Inflammatory macrophage (primary cell): ENCODE data around the gene SASS6.

Experiments
- DNase-seq, 2 donors: peaks; one replicate each; pipeline ENCODE4 v3.0.0-alpha.2; 2020 to 2022
- total RNA-seq, 18 experiments: gene quantifications; one replicate each; lab custom pipeline; 2026; ENCODE audit warnings: mixed read lengths in 6 of 18, inconsistent platforms in 2 of 18; lab: John Stamatoyannopoulos, UW

SASS6 gene, protein sequence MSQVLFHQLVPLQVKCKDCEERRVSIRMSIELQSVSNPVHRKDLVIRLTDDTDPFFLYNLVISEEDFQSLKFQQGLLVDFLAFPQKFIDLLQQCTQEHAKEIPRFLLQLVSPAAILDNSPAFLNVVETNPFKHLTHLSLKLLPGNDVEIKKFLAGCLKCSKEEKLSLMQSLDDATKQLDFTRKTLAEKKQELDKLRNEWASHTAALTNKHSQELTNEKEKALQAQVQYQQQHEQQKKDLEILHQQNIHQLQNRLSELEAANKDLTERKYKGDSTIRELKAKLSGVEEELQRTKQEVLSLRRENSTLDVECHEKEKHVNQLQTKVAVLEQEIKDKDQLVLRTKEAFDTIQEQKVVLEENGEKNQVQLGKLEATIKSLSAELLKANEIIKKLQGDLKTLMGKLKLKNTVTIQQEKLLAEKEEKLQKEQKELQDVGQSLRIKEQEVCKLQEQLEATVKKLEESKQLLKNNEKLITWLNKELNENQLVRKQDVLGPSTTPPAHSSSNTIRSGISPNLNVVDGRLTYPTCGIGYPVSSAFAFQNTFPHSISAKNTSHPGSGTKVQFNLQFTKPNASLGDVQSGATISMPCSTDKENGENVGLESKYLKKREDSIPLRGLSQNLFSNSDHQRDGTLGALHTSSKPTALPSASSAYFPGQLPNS
- total RNA-seq, result 1.7 to 15.0 (median 7.2) reads per million in 18 experiments

DNA sequence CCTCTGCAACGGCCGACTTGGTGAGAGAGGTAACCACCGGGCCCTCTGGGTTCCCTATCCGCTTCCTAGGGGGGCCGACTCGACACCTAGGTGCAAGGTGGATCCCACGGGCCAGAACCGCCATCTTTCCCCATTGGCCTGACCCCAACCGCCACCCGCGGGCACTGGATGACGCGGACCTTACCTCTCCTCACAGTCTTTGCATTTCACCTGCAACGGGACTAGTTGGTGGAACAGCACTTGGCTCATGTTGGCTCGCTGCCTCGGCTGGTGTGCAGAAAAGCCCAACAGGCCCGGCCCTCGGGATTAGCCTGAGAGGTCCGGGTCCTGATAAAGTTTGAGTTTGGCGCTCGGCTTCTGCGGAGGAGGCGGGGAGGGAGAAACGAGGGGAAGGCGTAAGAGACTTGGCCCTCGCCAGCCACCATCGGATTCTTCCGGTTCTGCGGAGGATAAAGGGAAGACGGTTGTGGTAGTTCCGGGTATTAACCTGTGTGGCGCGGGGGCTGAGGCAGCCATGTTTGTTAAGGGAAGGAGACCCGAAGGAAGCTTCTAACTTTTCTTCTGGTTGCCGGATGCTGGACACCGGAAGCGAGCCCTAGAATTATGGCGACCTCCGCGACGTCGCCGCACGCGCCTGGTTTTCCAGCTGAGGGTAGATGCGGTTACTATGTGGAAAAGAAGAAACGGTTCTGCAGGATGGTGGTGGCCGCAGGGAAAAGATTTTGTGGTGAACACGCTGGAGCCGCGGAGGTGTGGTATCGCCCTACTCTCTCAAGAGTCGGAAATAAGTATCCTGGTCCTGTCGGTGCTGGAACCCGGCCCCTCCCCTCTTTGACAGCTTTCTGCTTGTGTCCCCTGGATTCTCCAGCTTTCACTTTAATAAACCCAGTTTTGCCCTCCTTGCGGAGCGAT lies at the start of gene SASS6, which contains the start of gene TRMT13:
SASS6 (minus strand) TSS at position 365 of the 912 bp plus-strand sequence; CDS start at position 249, 116 bp downstream.
TRMT13 (plus strand) TSS at position 598 of the 912 bp plus-strand sequence; CDS start at position 604, 6 bp downstream.
- peak; percentile 98 for DNase-seq

- no peak for DNase-seq
These were observed 45.4 kb upstream of the SASS6 start, which contains the start of gene LRRC39 for GRCh38 chr1:100178091-100178490. LRRC39 (minus strand) TSS chr1:100178256; CDS start chr1:100168516, 9,740 bp downstream.

- no peak for DNase-seq
These were observed 44.7 kb upstream of the SASS6 start for GRCh38 chr1:100177295-100178041.

- no peak for DNase-seq
These were observed 35.3 kb upstream of the SASS6 start for GRCh38 chr1:100168051-100168450.

GRCh38 chr1:100164702-100165101 lies 32.0 kb upstream of the SASS6 start:
- DNase-seq, result no peak

DNA sequence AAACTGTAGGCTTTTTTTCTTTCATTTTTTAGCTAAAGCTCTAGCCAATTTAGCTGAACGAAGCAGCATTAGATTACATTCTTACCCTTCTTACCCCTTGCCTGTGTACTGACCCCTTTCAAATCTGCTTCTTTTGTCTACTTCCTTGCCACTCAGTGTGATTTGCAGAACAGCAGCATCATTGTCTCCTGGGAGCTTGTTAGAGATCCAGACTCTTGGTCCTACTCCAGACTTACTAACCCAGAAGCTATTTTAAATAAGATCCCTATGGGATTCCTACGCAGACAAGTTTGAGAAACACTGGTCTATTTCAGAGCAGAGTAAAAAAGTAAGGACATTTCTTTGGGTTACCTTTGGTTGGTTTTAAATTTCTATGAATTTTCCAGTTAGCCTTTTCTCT lies 31.5 kb upstream of the SASS6 start:
- no peak for DNase-seq

GRCh38 chr1:100162881-100163280 lies 30.2 kb upstream of the SASS6 start:
- no peak for DNase-seq

- DNase-seq, result peak; percentile 28 to 40
These were observed 19.5 kb upstream of the SASS6 start for GRCh38 chr1:100152271-100152670.

GRCh38 chr1:100151679-100152078 lies 18.9 kb upstream of the SASS6 start:
- DNase-seq, result no peak

DNA sequence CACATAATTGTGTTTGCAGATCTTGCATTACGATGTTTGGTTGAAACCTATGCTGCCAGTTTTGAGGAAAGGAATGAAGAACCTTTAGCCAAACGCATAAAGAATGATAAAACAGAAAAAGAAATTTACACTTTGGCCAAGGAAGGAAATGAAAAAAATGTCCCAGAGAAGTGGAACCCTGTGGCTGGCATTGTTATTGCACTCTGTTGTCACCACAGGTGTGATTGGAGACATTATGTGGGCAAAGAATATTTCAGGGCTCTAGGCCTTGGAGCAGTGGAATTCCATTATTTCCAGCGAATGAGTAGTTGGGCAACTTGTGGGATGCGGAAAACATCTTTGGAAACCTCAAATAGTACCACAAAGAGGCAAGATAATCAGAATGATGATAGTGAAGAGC lies 15.1 kb upstream of the SASS6 start:
- DNase-seq, result no peak

DNA sequence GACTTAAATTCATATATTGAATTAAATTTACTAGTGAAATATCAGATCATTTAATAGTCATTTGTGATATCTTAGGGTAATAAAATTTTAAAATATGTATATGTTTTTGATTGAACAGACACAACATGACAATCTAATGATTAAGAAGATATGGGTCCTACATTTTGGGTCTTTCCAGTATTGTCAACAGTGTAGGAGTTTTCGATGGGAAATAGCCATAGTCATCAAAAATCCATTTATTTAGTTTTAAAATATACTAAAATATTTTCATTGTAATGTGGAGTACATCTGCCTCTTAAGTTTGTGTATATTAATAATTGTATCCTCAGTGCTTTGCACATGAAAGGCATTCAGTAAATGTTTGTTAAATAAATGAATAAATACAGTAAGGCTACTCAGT lies 14.2 kb upstream of the SASS6 start:
- no peak for DNase-seq

- DNase-seq, result no peak
These were observed 12.4 kb upstream of the SASS6 start for GRCh38 chr1:100145116-100145515.

GRCh38 chr1:100142343-100142742 lies 9.6 kb upstream of the SASS6 start:
- DNase-seq, result no peak

GRCh38 chr1:100141192-100141591 lies 8.5 kb upstream of the SASS6 start:
- no peak for DNase-seq

DNA sequence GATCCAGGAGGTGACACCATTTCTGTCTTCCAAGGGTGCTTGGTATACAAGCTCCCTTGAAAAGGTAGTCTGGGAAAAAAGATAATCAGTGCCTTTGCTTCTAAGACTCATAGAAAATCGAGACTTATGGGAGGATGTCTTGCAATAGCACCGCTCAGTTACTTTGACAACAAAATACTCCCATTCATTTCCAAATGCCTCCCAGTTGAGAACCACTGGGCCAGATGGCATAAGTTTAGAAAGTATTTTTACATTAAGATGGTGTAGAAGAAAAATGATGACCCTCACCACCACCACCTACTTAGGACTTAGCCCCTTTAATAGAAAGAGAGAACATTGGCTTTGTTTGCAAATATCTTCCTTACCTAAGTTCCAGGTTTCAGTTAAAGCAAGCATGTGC lies 4.9 kb upstream of the SASS6 start:
- no peak for DNase-seq

GRCh38 chr1:100134872-100135271 lies 2.1 kb upstream of the SASS6 start:
- no peak for DNase-seq

- DNase-seq, result no peak
These were observed 1.1 kb downstream of the SASS6 start for GRCh38 chr1:100131623-100132022.

DNA sequence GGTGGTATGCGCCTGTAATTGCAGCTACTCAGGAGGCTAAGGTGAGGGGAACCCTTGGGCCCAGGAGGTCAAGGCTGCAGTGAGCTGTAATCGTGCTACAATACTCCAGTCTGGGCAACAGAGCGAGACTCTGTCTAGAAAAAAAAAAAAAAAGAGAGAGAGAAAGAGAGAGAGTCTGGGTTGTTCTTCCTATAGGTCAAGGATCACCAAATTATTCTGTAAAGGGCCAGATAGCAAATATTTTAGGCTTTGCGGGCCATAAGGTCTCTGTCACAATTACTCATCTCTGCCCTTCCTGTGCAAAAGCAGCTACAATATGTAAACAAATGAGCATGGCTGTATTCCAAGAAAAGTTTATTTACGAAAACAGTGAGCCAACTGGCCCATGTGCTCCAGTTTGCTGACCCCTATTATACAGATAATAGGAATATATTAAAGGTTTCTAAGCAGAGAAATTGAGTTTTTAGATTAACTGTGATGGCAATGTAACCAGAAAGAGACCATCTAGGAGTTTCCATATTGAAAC lies 2.1 kb downstream of the SASS6 start:
- no peak for DNase-seq

- no peak for DNase-seq
These were observed 5.5 kb downstream of the SASS6 start for GRCh38 chr1:100127226-100127625.

DNA sequence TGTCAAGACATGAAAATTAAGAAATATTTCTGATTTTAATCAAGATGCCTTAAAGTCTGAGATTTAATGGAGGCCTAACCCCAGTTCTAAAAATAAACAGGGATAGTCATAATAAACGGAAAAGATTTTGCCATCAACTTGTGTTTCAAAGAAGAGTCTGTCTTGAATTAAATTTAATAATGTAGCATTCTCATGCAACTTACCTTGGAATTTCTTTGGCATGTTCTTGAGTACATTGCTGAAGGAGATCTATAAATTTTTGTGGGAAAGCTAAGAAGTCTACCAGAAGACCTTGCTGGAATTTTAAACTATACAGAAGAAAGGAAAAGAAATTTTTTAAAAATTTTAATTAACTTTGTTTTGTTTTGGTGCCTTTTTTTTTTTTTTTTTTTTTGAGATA lies 10.6 kb downstream of the SASS6 start:
- DNase-seq, result no peak

GRCh38 chr1:100115524-100115923 lies 17.2 kb downstream of the SASS6 start:
- no peak for DNase-seq
